HepG2 (cell line): ENCODE measurements around the gene RBBP5. TPM values are rescaled to one million over a fixed set of nuclear protein-coding genes. Genes with fewer than 3 reads are reported as not detected.

Source experiments
- ATAC-seq: fragments of 200-7000 bp; cut with Tn5 transposase; 3 replicates; pipeline ENCODE4 v1.9.1; 2020; ENCODE audit warnings: mild to moderate bottlenecking, moderate library complexity
- BruUV-seq: library from RNA; stranded (reverse); fragments of 400-500 nt; replicated peaks from 2 replicates; lab custom pipeline; 2021; lab: Mats Ljungman, UMichigan
- CTCF ChIA-PET: fragments of 300-600 bp; formaldehyde crosslinking; extraction: SDS; loops from one replicate; lab custom pipeline; 2021; ENCODE audit warnings: low total read pairs, inconsistent platforms, low intra/inter-chr PET ratio; lab: Yijun Ruan, JAX
- POLR2A ChIA-PET: fragments of 350-600 bp; sonication (Branson Sonifier 250); formaldehyde crosslinking; loops from one replicate; lab custom pipeline; 2020; ENCODE audit warnings: antibody characterized with exemption, inconsistent platforms; lab: Yijun Ruan, JAX
- DNase-seq: peaks from one replicate; pipeline ENCODE4 v3.0.0-alpha.2; 2015; ENCODE audit warnings: low spot score
- FAIRE-seq: peaks from 3 replicates; lab custom pipeline; 2011; peaks lifted over from hg19 to GRCh38; lab: Jason Lieb, UNC
- H2AFZ ChIP-seq: one replicate; pipeline ENCODE4 v1.6.1; 2011; ENCODE audit warnings: low read length, inconsistent platforms
- H3K27ac ChIP-seq: fragments of 300-600 bp; 3 replicates; pipeline ENCODE4 v1.8.0; 2011; ENCODE audit warnings: mixed run types, mild to moderate bottlenecking, mixed read lengths, low read length, inconsistent platforms; ENCODE audit not compliant: insufficient read depth; ENCODE audit errors: extremely low read length
- H3K27me3 ChIP-seq, 2 experiments: fragments of 200-600 bp in 1 of 2; 2 replicates in 1 of 2; 3 replicates in 1 of 2; pipeline versions ENCODE4 v1.6.0 to v1.8.0; 2011; ENCODE audit warnings: low read length in 2 of 2, mild to moderate bottlenecking in 2 of 2, moderate library complexity in 2 of 2, inconsistent platforms in 1 of 2; ENCODE audit not compliant: insufficient read depth in 2 of 2, control insufficient read depth in 1 of 2
- H3K36me3 ChIP-seq, 2 experiments: fragments of 200-600 bp in 1 of 2; replicated peaks in 1 of 2; 2 replicates in 1 of 2; 3 replicates in 1 of 2; pipeline versions ENCODE4 v1.5.1 to v1.8.0; 2011; ENCODE audit warnings: low read length in 2 of 2, inconsistent platforms in 1 of 2; ENCODE audit not compliant: insufficient read depth in 2 of 2, control insufficient read depth in 1 of 2
- H3K4me1 ChIP-seq: 2 replicates; pipeline ENCODE4 v1.5.1; 2012; ENCODE audit warnings: low read length, inconsistent platforms; ENCODE audit not compliant: insufficient read depth
- H3K4me2 ChIP-seq: 2 replicates; pipeline ENCODE4 v1.6.0; 2011; ENCODE audit warnings: low read depth, low read length, inconsistent platforms
- H3K4me3 ChIP-seq, 3 experiments: fragments of 200-600 bp in 1 of 3; sonication (generic), shearing (Covaris generic) in 1 of 3; replicated peaks in 1 of 3; 2 replicates each; pipeline ENCODE4 v1.5.1; 2011 to 2016; ENCODE audit warnings: low read length in 3 of 3, inconsistent platforms in 2 of 3, low read depth in 2 of 3, mild to moderate bottlenecking in 2 of 3, control low read depth in 1 of 3, mixed read lengths in 1 of 3; ENCODE audit not compliant: insufficient read depth in 1 of 3
- H3K79me2 ChIP-seq: one replicate; pipeline ENCODE4 v1.6.1; 2011; ENCODE audit warnings: low read length, inconsistent platforms; ENCODE audit not compliant: insufficient read depth
- H3K9ac ChIP-seq: 2 replicates; pipeline ENCODE4 v1.6.0; 2011; ENCODE audit warnings: mild to moderate bottlenecking, low read depth, low read length, inconsistent platforms; ENCODE audit not compliant: insufficient read depth
- H3K9me3 ChIP-seq: 2 replicates; pipeline ENCODE4 v1.5.1; 2012; ENCODE audit warnings: mild to moderate bottlenecking, low read length
- H4K20me1 ChIP-seq: 2 replicates; pipeline ENCODE4 v1.6.0; 2011; ENCODE audit warnings: inconsistent platforms, mild to moderate bottlenecking, low read length, moderate library complexity; ENCODE audit not compliant: insufficient read depth
- BORCS8-MEF2B ChIP-seq: sonication (generic); formaldehyde crosslinking; IDR thresholded peaks from 2 replicates; pipeline ENCODE4 v1.8.0; 2022; ENCODE audit warnings: mild to moderate bottlenecking, missing genetic modification reagents
- DBP ChIP-seq: sonication (generic); formaldehyde crosslinking; IDR thresholded peaks from 2 replicates; pipeline ENCODE4 v1.4.0; 2020; ENCODE audit warnings: missing genetic modification reagents; ENCODE audit errors: not compliant biosample characterization
- GPBP1L1 ChIP-seq: sonication (generic); formaldehyde crosslinking; IDR thresholded peaks from 2 replicates; pipeline ENCODE4 v1.5.0; 2020; ENCODE audit warnings: mild to moderate bottlenecking, missing genetic modification reagents
- HMG20A ChIP-seq: IDR thresholded peaks from 2 replicates; pipeline ENCODE4 v1.6.1; 2016; ENCODE audit warnings: borderline replicate concordance
- KLF12 ChIP-seq: sonication (generic); formaldehyde crosslinking; IDR thresholded peaks from 2 replicates; pipeline ENCODE4 v1.4.0; 2020; ENCODE audit warnings: missing genetic modification reagents, borderline replicate concordance
- THRA ChIP-seq: sonication (generic); formaldehyde crosslinking; IDR thresholded peaks from 2 replicates; pipeline ENCODE4 v1.4.0; 2020; ENCODE audit warnings: missing genetic modification reagents, borderline replicate concordance
- ZNF317 ChIP-seq: sonication (generic); formaldehyde crosslinking; IDR thresholded peaks from 2 replicates; pipeline ENCODE4 v1.5.0; 2020; ENCODE audit warnings: mild to moderate bottlenecking, missing genetic modification reagents
- ZNF660 ChIP-seq: sonication (generic); formaldehyde crosslinking; IDR thresholded peaks from 2 replicates; pipeline ENCODE4 v1.5.1; 2020; ENCODE audit warnings: mild to moderate bottlenecking, low read depth, missing genetic modification reagents, borderline replicate concordance
- WGBS: methylation state at CpG from one replicate; pipeline ENCODE4 v1.1.6; 2017; ENCODE audit warnings: low lambda C conversion rate; 5-methylcytosine and 5-hydroxymethylcytosine counted together
- in situ Hi-C: cut with HindIII; loops from 2 replicates; pipeline ENCODE4 v1.10.0; 2017; ENCODE audit warnings: low pct_unique_long_range_greater_than_20kb; ENCODE audit not compliant: extremely low pct_ligation_motif_present
- intact Hi-C: fragments of 100-400 bp; cut with micrococcal nuclease; formaldehyde crosslinking; loops from one replicate; pipeline ENCODE4 v1.10.0; 2022; ENCODE audit not compliant: unreplicated experiment
- polyA plus RNA-seq, 8 experiments: library from polyadenylated mRNA; depleted of rRNA in 3 of 8; stranded (reverse) in 7 of 8; unstranded in 1 of 8; fragments of >200 nt; fragmentation: Illumina TruSeq in 4 of 8; extraction: Trizol in 4 of 8; gene quantifications; 2 replicates each; pipeline versions ENCODE4 v1.2.1 to v1.2.3, GENCODE V29; 2011 to 2016; ENCODE audit warnings: low read depth in 4 of 8, missing spikeins in 1 of 8, mixed read lengths in 1 of 8; ENCODE audit not compliant: insufficient read depth in 1 of 8
- total RNA-seq, 5 experiments: library from RNA; depleted of rRNA; stranded (reverse); fragments of >200 nt; fragmentation: Illumina TruSeq; extraction: Trizol; gene quantifications; 2 replicates each; pipeline ENCODE4 v1.2.3, GENCODE V29; 2016; ENCODE audit warnings: low read depth in 1 of 5

The RBBP5 gene
- total and polyA plus RNA-seq, 2 of the 13 experiments (the other 11 are each of a cell fraction or from before 2014, with no cell fraction given) = 6.6 to 17.1 TPM

- ChIA-PET CTCF (no interaction called here), POLR2A (no interaction called here)
- DNase-seq (no peak), ATAC-seq (no peak), FAIRE-seq (no peak)
- Histone ChIP-seq H4K20me1 (no peaks in the 10 kb centered on the region), H3K27ac (no peak overlapping the region), H3K27me3 (peaks cover 0 to 19% of the 10 kb centered on the region in 2 experiments; a peak in 3 of 5 replicates), H3K36me3 (no peaks in the 10 kb centered on the region), H3K4me1 (no peaks in the 10 kb centered on the region), H3K9ac (no peak overlapping the region), H3K4me2 (no peak overlapping the region), H3K4me3 (no peak overlapping the region), H2AFZ (no peak overlapping the region), H3K9me3 (no peaks in the 10 kb centered on the region), H3K79me2 (no peaks in the 10 kb centered on the region)
- in situ Hi-C loops (loop anchor here (10.0 kb wide), 1 partner anchor 188 kb away; no protein-coding TSS in a partner anchor), intact Hi-C loops (no loop called here)
- TF ChIP-seq HMG20A (CRISPR knock-in tag) (no peak), DBP (CRISPR knock-in tag) (no peak), ZNF317 (CRISPR knock-in tag) (no peak), THRA (CRISPR knock-in tag) (no peak), KLF12 (CRISPR knock-in tag) (no peak), ZNF660 (CRISPR knock-in tag) (no peak), GPBP1L1 (CRISPR knock-in tag) (no peak), BORCS8-MEF2B (CRISPR knock-in tag) (no peak)
- BruUV-seq = no TSS peak
- WGBS = 35% methylated on average over 2 of the region's 6 CpGs
Measured at GRCh38 chr1:205067031-205067430, 54.7 kb downstream of the RBBP5 start.
